Right lobe of liver (tissue), 6 donors: ENCODE measurements around the gene SSPN. TPM values are rescaled to one million over a fixed set of nuclear protein-coding genes. Genes with fewer than 3 reads are reported as not detected.

Experiments
- ATAC-seq, 4 donors: fragments of 200-7000 bp; cut with Tn5 transposase; one replicate each; pipeline ENCODE4 v1.9.1; 2020; ENCODE audit warnings: mild to moderate bottlenecking in 4 of 4, moderate library complexity in 4 of 4
- DNase-seq, 3 donors: peaks; one replicate each; pipeline ENCODE4 v3.0.0-alpha.2; 2020
- H3K27ac ChIP-seq, 3 donors: fragments of 200-600 bp; one replicate each; pipeline ENCODE4 v1.8.0; 2022
- H3K27me3 ChIP-seq, 2 donors: fragments of 200-600 bp; one replicate each; pipeline ENCODE4 v1.8.0; 2022
- H3K36me3 ChIP-seq, 4 donors: fragments of 200-600 bp; sonication (generic) in 1 of 4; one replicate each; pipeline versions ENCODE4 v1.5.1 to v1.8.0; 2017 to 2022; ENCODE audit warnings: control low read depth in 1 of 4
- H3K4me1 ChIP-seq, 4 donors: fragments of 200-600 bp; sonication (generic) in 1 of 4; one replicate each; pipeline versions ENCODE4 v1.5.1 to v1.8.0; 2017 to 2022; ENCODE audit warnings: control low read depth in 1 of 4
- H3K4me3 ChIP-seq, 3 donors: fragments of 200-600 bp; one replicate each; pipeline ENCODE4 v1.8.0; 2022
- H3K9me3 ChIP-seq, 4 donors: fragments of 200-600 bp; sonication (generic) in 1 of 4; one replicate each; pipeline versions ENCODE4 v1.5.1 to v1.8.0; 2017 to 2022; ENCODE audit warnings: control low read depth in 1 of 4
- CTCF ChIP-seq, 4 donors: fragments of 200-600 bp in 3 of 4; fragments of 450-650 bp in 1 of 4; IDR thresholded peaks; one replicate each; pipeline versions ENCODE4 v1.5.1 to v1.8.0; 2016 to 2022; ENCODE audit warnings: antibody characterized with exemption in 4 of 4, mild to moderate bottlenecking in 2 of 4
- POLR2A ChIP-seq: fragments of 450-650 bp; IDR thresholded peaks from one replicate; pipeline ENCODE4 v1.6.1; 2017; ENCODE audit warnings: antibody characterized with exemption, mild to moderate bottlenecking
- WGBS: methylation state at CpG from one replicate; pipeline ENCODE4 v1.1.6; 2018; ENCODE audit warnings: low coverage, low lambda C conversion rate; ENCODE audit not compliant: insufficient coverage; ENCODE audit errors: missing lambda C conversion rate; 5-methylcytosine and 5-hydroxymethylcytosine counted together
- intact Hi-C, 2 donors: fragments of 100-400 bp; cut with DNase I; formaldehyde crosslinking; loops; one replicate each; pipeline versions ENCODE4 v1.11.2 to v1.14.1; 2022
- total RNA-seq, 6 experiments: library from RNA; depleted of rRNA in 2 of 6; stranded (reverse); fragments of >200 nt in 2 of 6; fragmentation: NEBNext Ultra II Directional in 3 of 6; extraction: Animal tissue kit (Norgen Biotek cat#: 25700) in 3 of 6; gene quantifications; one replicate each; pipeline versions ENCODE4 v1.1.0 to v1.2.4, GENCODE V29; 2016 to 2023
- donor health status: DM: no; HTN: yes; CAD: no.
- donor health status: DM: no; HTN: no; CAD: no.
- donor health status: DM: no; HTN: no; CAD: no.
- donor health status: DM: no; HTN: yes; CAD: no.
- donor health status: DM: no; HTN: yes; CAD: no.

The SSPN gene
- total RNA-seq, 6 experiments from 2014 or later = 0.18 to 1.2 (median 0.54) TPM

DNA sequence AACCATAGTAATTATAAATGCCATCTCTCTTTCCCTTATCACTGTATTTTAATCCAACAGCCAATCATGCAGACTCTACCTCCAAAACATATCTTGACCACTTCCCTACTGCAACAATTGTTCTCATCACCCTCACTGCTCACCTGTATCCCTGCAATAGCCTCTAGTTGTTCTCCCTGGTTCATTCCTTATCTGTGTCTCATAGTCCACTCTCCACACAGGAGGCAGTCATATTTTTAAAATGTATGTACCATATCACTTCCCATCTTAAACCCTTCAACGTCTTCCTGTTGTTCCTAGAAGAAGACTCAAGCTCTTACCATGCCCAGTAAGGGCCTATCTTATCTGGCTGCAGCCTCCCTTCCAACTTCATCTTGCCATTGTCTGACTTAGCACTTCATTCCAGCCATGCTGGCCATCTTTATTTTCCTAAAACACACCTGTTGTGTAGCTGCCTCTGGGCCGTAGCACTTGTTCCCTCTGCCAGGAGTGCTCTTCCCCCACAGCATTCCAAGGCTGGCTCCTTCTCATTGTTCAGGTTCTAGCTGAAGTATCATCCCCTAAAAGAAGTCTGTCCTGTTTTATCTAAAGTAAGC is 42.8 kb upstream of the SSPN start:
- no peak for ATAC-seq
- WGBS = 60% methylated on average over 2 of the region's 2 CpGs
- intact Hi-C loops = no loop called here
- no peak for DNase-seq
- no peaks in the 10 kb centered on the region for H3K36me3 ChIP-seq
- TF ChIP-seq POLR2A (no peak), CTCF (IDR thresholded peaks at IDR 0.05) (no peak)
- no peak overlapping the region for H3K27ac ChIP-seq
- H3K4me3 ChIP-seq = no peak overlapping the region
- no peaks in the 10 kb centered on the region for H3K4me1 ChIP-seq
- no peaks in the 10 kb centered on the region for H3K9me3 ChIP-seq
- H3K27me3 ChIP-seq = no peaks in the 10 kb centered on the region

DNA sequence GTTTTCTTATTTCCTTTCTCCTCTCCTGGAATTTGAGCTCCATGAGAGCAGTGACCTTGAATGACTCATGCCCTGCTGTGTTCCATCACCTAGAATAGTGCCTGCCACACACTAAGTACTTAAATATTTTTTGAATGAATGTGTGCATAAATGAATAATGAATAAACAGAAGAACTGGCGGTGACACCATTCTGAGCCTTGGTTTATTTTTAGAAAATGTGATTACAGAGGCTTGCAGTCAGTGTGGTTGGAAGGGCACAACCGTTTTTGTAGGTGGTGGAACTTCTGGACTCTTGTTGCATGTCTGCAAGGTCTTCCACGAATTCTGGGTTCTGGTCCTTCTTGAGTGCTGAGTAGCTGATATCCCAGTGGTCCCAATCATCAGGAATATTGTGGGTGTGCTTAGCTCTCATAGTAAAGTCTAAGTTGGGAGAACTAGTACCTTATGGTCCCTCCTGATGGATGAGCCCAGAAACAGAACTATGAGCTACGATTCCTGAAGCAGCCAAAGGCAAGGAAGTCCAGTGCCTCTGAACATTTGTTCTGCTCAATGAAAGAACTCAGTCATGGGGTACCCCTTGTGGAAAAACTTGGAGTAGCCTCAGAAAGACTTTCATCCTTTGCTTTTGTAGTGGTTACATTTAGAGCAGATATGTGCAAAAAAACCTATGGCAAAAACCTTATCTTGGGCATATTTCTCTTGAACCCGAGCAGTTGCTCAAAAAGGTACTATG is 41.8 kb upstream of the SSPN start:
- Histone ChIP-seq H3K4me1 (no peaks in the 10 kb centered on the region), H3K4me3 (no peak overlapping the region), H3K9me3 (no peaks in the 10 kb centered on the region), H3K27ac (no peak overlapping the region), H3K27me3 (no peaks in the 10 kb centered on the region), H3K36me3 (no peaks in the 10 kb centered on the region)
- ATAC-seq (peak in 1 of 4 donors; percentile 87), DNase-seq (no peak)
- 40% methylated on average over 5 of the region's 5 CpGs for WGBS
- TF ChIP-seq POLR2A (no peak), CTCF (IDR thresholded peaks at IDR 0.05) (no peak)
- intact Hi-C loops = no loop called here

DNA sequence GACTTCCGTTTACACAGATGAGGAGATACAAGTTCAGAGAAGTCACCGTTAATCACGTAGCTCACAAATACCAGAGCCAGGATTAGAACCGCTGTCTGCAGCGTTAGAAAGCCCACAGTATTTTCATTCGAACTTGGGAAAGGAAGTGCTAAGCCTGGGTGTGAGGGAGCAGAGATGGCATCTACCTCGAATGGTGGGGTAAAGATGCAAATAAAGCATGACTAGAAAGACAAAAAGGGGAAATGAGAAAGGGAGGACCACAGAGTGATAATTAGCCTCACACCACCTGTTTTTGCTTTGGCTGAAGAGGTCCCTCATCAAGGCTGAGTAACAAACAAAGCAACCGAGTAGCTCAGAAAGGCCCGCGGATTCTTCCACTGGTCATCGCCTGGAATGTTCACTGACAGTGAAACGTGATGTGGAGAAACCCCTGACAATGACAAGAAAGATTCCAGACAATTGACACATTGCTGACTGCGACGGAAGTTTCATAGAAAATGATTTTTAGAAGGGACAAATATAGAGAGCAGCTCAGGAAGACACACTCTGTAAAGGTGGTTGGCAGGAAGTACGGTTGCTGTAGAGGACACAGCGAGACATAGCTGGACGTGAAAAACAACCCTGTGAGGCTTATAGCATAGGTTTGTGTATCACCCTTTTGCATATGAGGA is 39.0 kb upstream of the SSPN start:
- Histone ChIP-seq H3K4me3 (no peak overlapping the region), H3K27me3 (no peaks in the 10 kb centered on the region), H3K9me3 (no peaks in the 10 kb centered on the region), H3K4me1 (no peaks in the 10 kb centered on the region), H3K36me3 (no peaks in the 10 kb centered on the region), H3K27ac (no peak overlapping the region)
- TF ChIP-seq POLR2A = no peak
- TF ChIP-seq CTCF (IDR thresholded peaks at IDR 0.05) = no peak
- ATAC-seq = peak in 1 of 4 donors; percentile 14
- DNase-seq = no peak
- 47% methylated on average over 17 of the region's 17 CpGs for WGBS
- intact Hi-C loops = no loop called here

- H3K27me3 ChIP-seq = no peaks in the 10 kb centered on the region
- no peaks in the 10 kb centered on the region for H3K9me3 ChIP-seq
- H3K4me1 ChIP-seq = no peaks in the 10 kb centered on the region
- no peaks in the 10 kb centered on the region for H3K36me3 ChIP-seq
- ATAC-seq (peak in 3 of 4 donors; percentile 33 to 51 (median 35)), DNase-seq (no peak)
- intact Hi-C loops = no loop called here
- TF ChIP-seq CTCF (IDR thresholded peaks at IDR 0.05) (no peak), POLR2A (no peak)
- WGBS = 28% methylated on average over 3 of the region's 3 CpGs
- H3K4me3 ChIP-seq = no peak overlapping the region
- H3K27ac ChIP-seq = no peak overlapping the region
These were observed 38.4 kb upstream of the SSPN start for GRCh38 chr12:26157001-26157400.
